ENCODE measurements around the gene OLFML1.

GRCh38 chr11:7486098-7486780 is 933 bp downstream of the OLFML1 start:
- TF ChIP-seq, protein P1, sequence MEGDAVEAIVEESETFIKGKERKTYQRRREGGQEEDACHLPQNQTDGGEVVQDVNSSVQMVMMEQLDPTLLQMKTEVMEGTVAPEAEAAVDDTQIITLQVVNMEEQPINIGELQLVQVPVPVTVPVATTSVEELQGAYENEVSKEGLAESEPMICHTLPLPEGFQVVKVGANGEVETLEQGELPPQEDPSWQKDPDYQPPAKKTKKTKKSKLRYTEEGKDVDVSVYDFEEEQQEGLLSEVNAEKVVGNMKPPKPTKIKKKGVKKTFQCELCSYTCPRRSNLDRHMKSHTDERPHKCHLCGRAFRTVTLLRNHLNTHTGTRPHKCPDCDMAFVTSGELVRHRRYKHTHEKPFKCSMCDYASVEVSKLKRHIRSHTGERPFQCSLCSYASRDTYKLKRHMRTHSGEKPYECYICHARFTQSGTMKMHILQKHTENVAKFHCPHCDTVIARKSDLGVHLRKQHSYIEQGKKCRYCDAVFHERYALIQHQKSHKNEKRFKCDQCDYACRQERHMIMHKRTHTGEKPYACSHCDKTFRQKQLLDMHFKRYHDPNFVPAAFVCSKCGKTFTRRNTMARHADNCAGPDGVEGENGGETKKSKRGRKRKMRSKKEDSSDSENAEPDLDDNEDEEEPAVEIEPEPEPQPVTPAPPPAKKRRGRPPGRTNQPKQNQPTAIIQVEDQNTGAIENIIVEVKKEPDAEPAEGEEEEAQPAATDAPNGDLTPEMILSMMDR (IDR thresholded peaks at IDR 0.05), result no peak
- TF ChIP-seq POLR2A (IDR thresholded peaks at IDR 0.05), result no peak
- no peak for TF ChIP-seq POLR2AphosphoS5 (IDR thresholded peaks at IDR 0.05)

Data from suprapubic skin (tissue), 4 donors.